Measurements from ENCODE around the gene LINC01488.

The LINC01488 gene

DNA sequence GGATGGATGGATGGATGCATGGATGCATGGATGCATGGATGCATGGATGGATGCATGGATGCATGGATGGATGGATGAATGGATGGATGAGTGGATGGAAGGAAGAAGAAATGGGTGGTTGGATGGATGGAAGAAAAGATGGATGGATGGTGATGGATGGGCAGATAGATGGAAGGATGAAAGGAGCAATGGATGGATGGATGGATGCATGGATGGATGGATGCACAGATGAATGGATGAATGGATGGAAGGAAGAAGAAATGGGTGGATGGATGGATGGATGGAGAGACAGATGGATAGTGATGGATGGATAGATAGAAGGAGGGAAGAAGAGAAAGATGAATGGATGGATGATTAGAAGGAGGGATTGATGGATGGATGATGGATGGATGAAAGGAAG is 30.2 kb upstream of the LINC01488 start:
- no peak overlapping the region for H3K27ac ChIP-seq
- TF ChIP-seq, protein P1, sequence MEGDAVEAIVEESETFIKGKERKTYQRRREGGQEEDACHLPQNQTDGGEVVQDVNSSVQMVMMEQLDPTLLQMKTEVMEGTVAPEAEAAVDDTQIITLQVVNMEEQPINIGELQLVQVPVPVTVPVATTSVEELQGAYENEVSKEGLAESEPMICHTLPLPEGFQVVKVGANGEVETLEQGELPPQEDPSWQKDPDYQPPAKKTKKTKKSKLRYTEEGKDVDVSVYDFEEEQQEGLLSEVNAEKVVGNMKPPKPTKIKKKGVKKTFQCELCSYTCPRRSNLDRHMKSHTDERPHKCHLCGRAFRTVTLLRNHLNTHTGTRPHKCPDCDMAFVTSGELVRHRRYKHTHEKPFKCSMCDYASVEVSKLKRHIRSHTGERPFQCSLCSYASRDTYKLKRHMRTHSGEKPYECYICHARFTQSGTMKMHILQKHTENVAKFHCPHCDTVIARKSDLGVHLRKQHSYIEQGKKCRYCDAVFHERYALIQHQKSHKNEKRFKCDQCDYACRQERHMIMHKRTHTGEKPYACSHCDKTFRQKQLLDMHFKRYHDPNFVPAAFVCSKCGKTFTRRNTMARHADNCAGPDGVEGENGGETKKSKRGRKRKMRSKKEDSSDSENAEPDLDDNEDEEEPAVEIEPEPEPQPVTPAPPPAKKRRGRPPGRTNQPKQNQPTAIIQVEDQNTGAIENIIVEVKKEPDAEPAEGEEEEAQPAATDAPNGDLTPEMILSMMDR (conservative IDR thresholded peaks at IDR 0.05) = no peak
- TF ChIP-seq ZFX (IDR thresholded peaks at IDR 0.05) = no peak

DNA sequence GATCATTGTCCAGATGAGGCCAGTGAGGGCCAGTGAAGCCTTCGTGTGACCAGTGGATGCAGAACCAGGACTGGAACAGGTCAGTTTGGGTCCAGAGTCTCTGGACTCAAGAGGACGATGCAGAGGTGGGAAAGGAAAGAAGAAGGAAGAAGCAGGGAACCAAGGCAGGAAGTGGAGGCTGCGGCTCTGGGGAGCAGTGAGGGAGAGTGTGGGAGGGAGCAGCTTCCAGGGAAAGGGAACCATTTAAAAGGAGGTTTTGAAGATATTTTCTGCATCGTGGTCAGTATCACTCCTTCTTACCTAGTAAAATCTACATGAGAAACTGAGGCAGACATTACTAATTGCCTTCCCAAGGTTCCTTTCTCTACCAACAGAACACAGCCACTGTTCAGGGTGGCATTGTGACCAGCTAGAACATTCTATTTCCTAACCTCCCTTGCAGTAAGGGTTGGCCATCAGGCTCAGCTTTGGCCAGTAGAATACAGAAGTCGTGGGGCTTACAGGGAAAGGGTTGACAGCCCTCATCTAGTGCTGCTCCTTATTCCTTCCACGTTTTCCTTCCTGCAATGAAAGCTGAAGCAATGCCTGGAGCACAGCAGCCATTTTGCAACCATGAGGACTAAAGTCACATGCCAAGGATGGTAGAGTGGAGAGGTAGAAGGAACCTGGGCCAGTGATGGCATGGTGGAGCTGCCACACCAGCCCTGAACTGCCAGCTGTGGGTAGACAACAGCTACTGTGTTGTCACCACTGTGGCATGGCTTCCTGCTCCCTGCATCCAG is 29.1 kb upstream of the LINC01488 start:
- no peak for TF ChIP-seq ZFX (IDR thresholded peaks at IDR 0.05)
- TF ChIP-seq, protein P1 (conservative IDR thresholded peaks at IDR 0.05) = no peak
- H3K27ac ChIP-seq = no peak overlapping the region

DNA sequence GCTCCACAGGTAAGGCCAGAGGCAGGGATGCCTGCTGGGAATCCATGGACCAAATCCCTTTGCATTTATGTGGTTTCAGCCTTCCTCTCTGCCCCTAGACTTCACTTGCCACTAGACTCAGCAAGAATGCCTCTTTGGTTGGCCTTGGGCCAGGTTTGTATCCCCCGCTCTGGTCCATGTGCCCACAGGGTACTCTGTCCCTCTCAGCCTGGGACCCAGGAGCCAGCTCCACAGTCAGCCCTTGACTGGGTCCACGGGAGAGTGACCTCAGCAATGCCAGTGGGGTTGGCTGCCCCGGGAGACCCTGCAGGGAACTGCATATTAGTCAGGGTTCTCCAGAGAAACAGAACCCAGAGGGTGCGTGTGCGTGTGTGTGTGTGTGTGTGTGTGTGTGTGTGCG is 28.3 kb upstream of the LINC01488 start:
- TF ChIP-seq, protein P1 (conservative IDR thresholded peaks at IDR 0.05) = no peak
- no peak for TF ChIP-seq ZFX (IDR thresholded peaks at IDR 0.05)
- H3K27ac ChIP-seq = no peak overlapping the region

DNA sequence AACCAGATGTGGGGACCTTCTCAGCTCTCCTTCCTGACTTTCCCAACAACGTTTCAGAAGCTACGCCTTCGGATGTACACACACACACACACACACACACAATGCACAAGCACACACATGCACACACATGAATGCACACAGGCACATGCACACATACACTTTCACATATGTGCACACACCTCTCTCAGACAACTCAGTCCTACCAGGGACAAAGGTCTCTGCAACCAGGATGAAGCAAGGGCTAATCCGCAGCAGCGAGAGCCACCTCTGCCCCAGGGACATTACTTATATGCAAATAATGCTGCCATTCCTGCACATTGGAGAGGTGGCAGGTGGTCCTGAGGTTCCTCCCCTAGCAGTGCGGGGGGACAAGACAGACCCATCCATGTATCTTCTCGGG is 27.4 kb upstream of the LINC01488 start:
- H3K27ac ChIP-seq = no peak overlapping the region
- TF ChIP-seq, protein P1 (conservative IDR thresholded peaks at IDR 0.05) = no peak
- TF ChIP-seq ZFX (IDR thresholded peaks at IDR 0.05) = no peak

- TF ChIP-seq, protein P1 (conservative IDR thresholded peaks at IDR 0.05) = no peak
- no peak for TF ChIP-seq ZFX (IDR thresholded peaks at IDR 0.05)
- H3K27ac ChIP-seq = no peak overlapping the region
These were observed 25.5 kb upstream of the LINC01488 start for GRCh38 chr11:69455969-69456368.

- TF ChIP-seq, protein P1 (conservative IDR thresholded peaks at IDR 0.05) = no peak
- no peak for TF ChIP-seq ZFX (IDR thresholded peaks at IDR 0.05)
- no peak overlapping the region for H3K27ac ChIP-seq
These were observed 24.8 kb upstream of the LINC01488 start for GRCh38 chr11:69456712-69457111.

DNA sequence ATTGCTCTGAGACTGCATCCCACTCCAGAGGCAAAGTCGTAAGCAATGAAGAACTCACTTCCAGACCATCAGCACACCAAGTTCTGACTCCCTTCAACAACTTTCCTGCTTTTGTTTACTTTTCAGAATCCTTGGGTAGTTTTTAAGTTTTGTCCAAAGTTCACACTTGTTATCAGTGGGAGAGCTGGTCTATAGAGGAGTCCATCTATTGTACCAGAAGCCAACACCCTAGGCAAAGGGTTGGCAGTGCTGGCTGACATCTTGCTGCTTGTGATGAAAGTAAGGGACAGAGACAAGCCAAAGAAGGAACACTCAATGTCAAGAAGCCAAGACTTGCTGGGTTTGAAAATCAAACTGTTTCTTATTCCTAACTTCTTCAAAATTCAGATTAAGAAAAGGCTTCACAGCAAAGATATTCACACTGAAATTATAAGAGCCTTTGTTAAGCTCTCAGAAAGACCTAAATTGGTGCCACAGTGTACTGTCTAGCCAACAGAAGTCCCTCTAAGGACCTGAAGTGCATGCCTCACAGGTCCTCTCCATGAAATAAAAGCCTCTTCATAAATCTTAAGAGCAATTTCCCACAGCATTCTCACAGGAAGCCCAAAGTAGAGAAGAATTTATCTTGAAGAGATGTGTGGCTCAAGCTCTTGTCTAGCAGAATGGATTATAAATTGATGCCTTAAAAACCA is 21.5 kb upstream of the LINC01488 start:
- no peak overlapping the region for H3K27ac ChIP-seq
- TF ChIP-seq, protein P1 (conservative IDR thresholded peaks at IDR 0.05) = no peak
- no peak for TF ChIP-seq ZFX (IDR thresholded peaks at IDR 0.05)
